Endothelial cell of umbilical vein (primary cell): Measurements from ENCODE around the gene WNT16.

Source experiments
- CTCF ChIP-seq, 2 donors: IDR thresholded peaks; 1 replicate in 1 of 2; 2 replicates in 1 of 2; pipeline ENCODE4 v1.5.1; 2011; ENCODE audit warnings: low read length in 2 of 2, mild to moderate bottlenecking in 2 of 2, moderate library complexity in 2 of 2, control low read depth in 1 of 2, inconsistent platforms in 1 of 2, low read depth in 1 of 2; ENCODE audit not compliant: insufficient read depth in 1 of 2; ENCODE audit errors: extremely low read depth in 1 of 2
- EZH2 ChIP-seq: IDR thresholded peaks from 2 replicates; pipeline ENCODE4 v1.6.1; 2012; ENCODE audit warnings: borderline replicate concordance, low read depth, mild to moderate bottlenecking, moderate library complexity, low read length, inconsistent platforms; ENCODE audit not compliant: severe bottlenecking
- MAX ChIP-seq: IDR thresholded peaks from 2 replicates; pipeline ENCODE4 v1.6.1; 2011; ENCODE audit not compliant: insufficient read depth, insufficient read length
- POLR2A ChIP-seq: IDR thresholded peaks from 2 replicates; pipeline ENCODE4 v1.6.1; 2012; ENCODE audit warnings: low read depth, mild to moderate bottlenecking, control low read depth, low read length

- TF ChIP-seq CTCF (IDR thresholded peaks at IDR 0.05; ENCODE audit: extremely low read depth in 1 of 2, insufficient read depth in 1 of 2, low read depth in 1 of 2, low read length in 2 of 2) (no peak), EZH2 (no peak), POLR2A (no peak), MAX (no peak)
These were observed 7.8 kb downstream of the WNT16 start for GRCh38 chr7:121336579-121336978.
